ENCODE measurements around the gene MAP7. TPM values are rescaled to one million over a fixed set of nuclear protein-coding genes. Genes with fewer than 3 reads are reported as not detected.

The MAP7 gene
- polyA plus RNA-seq, 1 donor from 2014 or later: 5.1 TPM

- H3K79me2 ChIP-seq (replicated peaks; ENCODE audit: insufficient read depth, low read length): no peaks in the 10 kb centered on the region
- H2AFZ ChIP-seq (ENCODE audit: low read depth, low read length): no peak overlapping the region
- no peaks in the 10 kb centered on the region for H3K9me2 ChIP-seq (ENCODE audit: insufficient read depth, low read length)
- no peak overlapping the region for H3K9ac ChIP-seq (ENCODE audit: low read length)
- no peaks in the 10 kb centered on the region for H3K36me3 ChIP-seq (ENCODE audit: insufficient read depth, low read length)
- H3K27me3 ChIP-seq (ENCODE audit: insufficient read depth, low read depth, low read length): no peaks in the 10 kb centered on the region
- H3K27ac ChIP-seq (ENCODE audit: low read length): no peak overlapping the region
- H3K9me3 ChIP-seq (ENCODE audit: low read length): no peaks in the 10 kb centered on the region
- no peaks in the 10 kb centered on the region for H3F3A ChIP-seq (ENCODE audit: insufficient read depth, low read length, poor library complexity, severe bottlenecking)
- no peaks in the 10 kb centered on the region for H4K20me1 ChIP-seq (ENCODE audit: insufficient read depth)
- no peak overlapping the region for H3K4me3 ChIP-seq (ENCODE audit: low read length)
- TF ChIP-seq MXI1 (conservative IDR thresholded peaks at IDR 0.05; ENCODE audit: poor library complexity, severe bottlenecking): no peak
- no peak for TF ChIP-seq POLR2AphosphoS5 (IDR thresholded peaks at IDR 0.05)
- no peak for TF ChIP-seq TAF1 (IDR thresholded peaks at IDR 0.05; ENCODE audit: low read depth)
- no peak for TF ChIP-seq EP300 (conservative IDR thresholded peaks at IDR 0.05; ENCODE audit: poor library complexity, severe bottlenecking)
- no peak for TF ChIP-seq SMC3 (conservative IDR thresholded peaks at IDR 0.05; ENCODE audit: poor library complexity)
- H3K4me2 ChIP-seq (ENCODE audit: low read length): no peak overlapping the region
Measured at GRCh38 chr6:136345145-136345544, 205.1 kb downstream of the MAP7 start.

GRCh38 chr6:136344420-136344819, 205.8 kb downstream of the MAP7 start:
- H3K27ac ChIP-seq (ENCODE audit: low read length): no peak overlapping the region
- no peaks in the 10 kb centered on the region for H4K20me1 ChIP-seq (ENCODE audit: insufficient read depth)
- no peaks in the 10 kb centered on the region for H3K36me3 ChIP-seq (ENCODE audit: insufficient read depth, low read length)
- H3K4me2 ChIP-seq (ENCODE audit: low read length): no peak overlapping the region
- no peaks in the 10 kb centered on the region for H3K9me2 ChIP-seq (ENCODE audit: insufficient read depth, low read length)
- no peak overlapping the region for H3K9ac ChIP-seq (ENCODE audit: low read length)
- H3F3A ChIP-seq (ENCODE audit: insufficient read depth, low read length, poor library complexity, severe bottlenecking): no peaks in the 10 kb centered on the region
- no peak overlapping the region for H3K4me3 ChIP-seq (ENCODE audit: low read length)
- no peaks in the 10 kb centered on the region for H3K27me3 ChIP-seq (ENCODE audit: insufficient read depth, low read depth, low read length)
- H3K9me3 ChIP-seq (ENCODE audit: low read length): no peaks in the 10 kb centered on the region
- TF ChIP-seq POLR2AphosphoS5 (IDR thresholded peaks at IDR 0.05) (no peak), EZH2 (IDR thresholded peaks at IDR 0.05; ENCODE audit: borderline replicate concordance, insufficient read depth, low read length, poor library complexity, severe bottlenecking) (no peak), SMC3 (conservative IDR thresholded peaks at IDR 0.05; ENCODE audit: poor library complexity) (no peak), MXI1 (conservative IDR thresholded peaks at IDR 0.05; ENCODE audit: poor library complexity, severe bottlenecking) (no peak), TAF1 (IDR thresholded peaks at IDR 0.05; ENCODE audit: low read depth) (no peak), RAD21 (conservative IDR thresholded peaks at IDR 0.05) (no peak), EP300 (conservative IDR thresholded peaks at IDR 0.05; ENCODE audit: poor library complexity, severe bottlenecking) (no peak), CTCF (IDR thresholded peaks at IDR 0.05; ENCODE audit: poor library complexity, severe bottlenecking) (no peak), REST (IDR thresholded peaks at IDR 0.05; ENCODE audit: borderline replicate concordance) (no peak)
- no peaks in the 10 kb centered on the region for H3K79me2 ChIP-seq (replicated peaks; ENCODE audit: insufficient read depth, low read length)
- H2AFZ ChIP-seq (ENCODE audit: low read depth, low read length): no peak overlapping the region

Measured in neural cell (in vitro differentiated cells).